Stimulated activated naive CD8-positive, alpha-beta T cell treated with anti-CD3 and anti-CD28 coated beads, Interleukin-15, Interleukin-2, amounts not matched to agents 100 U/mL and 50 U/mL, for 24 hours (primary cell): ENCODE data around the gene COL18A1.
"Not testable (repeated sequence)": the region's sequence is repeated elsewhere in the genome, so short reads cannot be mapped to it uniquely, and the experiment has no call there.

Experiments
- ATAC-seq: fragments of 150-1000 bp; cut with Tn5 transposase; one replicate; pipeline ENCODE4 v1.10.0; 2021
- DNase-seq: peaks from one replicate; pipeline ENCODE4 v3.0.0; 2021

COL18A1 gene

DNA sequence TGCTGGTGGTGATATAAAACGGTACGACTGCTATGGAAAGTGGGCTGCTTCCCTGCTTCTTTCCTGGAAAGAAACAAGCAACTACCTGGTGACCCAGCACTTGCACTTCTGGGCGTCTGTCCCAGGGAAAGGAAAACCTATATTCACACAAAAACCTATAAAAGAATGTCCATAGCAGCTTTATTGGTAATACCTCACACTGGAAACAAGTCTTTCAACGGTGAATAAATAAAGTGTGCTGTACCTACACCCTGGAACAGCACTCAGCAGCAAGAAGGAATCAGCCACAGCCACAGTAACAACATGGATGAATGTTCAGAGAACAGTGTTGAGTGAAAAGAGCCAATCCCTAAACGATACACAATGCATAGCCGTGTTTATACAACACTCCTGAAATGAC is 117.4 kb downstream of the COL18A1 start:
- ATAC-seq: no peak

DNA sequence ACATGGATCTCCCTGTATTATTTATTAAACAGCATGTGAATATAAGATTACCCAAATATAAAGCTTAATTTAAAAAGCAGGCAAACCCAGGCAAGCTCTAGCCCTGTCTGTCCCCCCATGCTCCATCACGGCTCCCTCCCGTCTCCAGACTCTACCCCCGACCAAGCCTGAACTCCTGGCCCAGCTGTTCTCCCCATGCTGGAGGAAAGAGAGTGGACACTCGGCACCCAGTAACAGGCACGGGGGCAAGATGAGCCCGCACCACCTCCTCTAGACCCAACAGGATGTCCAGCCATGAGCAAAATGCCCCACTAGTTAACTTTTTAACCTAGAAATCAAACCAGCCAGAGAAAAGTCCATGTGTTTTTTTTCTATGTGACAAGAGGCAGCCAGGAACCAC is 118.0 kb downstream of the COL18A1 start:
- ATAC-seq: no peak

More for the DNA sequence above, 117.4 kb downstream of the COL18A1 start:
- DNase-seq: no peak

GRCh38 chr21:45523411-45524101 is 118.6 kb downstream of the COL18A1 start:
- ATAC-seq: peak; percentile 30
- DNase-seq: no peak

More for the DNA sequence above, 118.0 kb downstream of the COL18A1 start:
- no peak for DNase-seq

GRCh38 chr21:45524756-45525152 is 119.8 kb downstream of the COL18A1 start:
- DNase-seq: no peak
- no peak for ATAC-seq

DNA sequence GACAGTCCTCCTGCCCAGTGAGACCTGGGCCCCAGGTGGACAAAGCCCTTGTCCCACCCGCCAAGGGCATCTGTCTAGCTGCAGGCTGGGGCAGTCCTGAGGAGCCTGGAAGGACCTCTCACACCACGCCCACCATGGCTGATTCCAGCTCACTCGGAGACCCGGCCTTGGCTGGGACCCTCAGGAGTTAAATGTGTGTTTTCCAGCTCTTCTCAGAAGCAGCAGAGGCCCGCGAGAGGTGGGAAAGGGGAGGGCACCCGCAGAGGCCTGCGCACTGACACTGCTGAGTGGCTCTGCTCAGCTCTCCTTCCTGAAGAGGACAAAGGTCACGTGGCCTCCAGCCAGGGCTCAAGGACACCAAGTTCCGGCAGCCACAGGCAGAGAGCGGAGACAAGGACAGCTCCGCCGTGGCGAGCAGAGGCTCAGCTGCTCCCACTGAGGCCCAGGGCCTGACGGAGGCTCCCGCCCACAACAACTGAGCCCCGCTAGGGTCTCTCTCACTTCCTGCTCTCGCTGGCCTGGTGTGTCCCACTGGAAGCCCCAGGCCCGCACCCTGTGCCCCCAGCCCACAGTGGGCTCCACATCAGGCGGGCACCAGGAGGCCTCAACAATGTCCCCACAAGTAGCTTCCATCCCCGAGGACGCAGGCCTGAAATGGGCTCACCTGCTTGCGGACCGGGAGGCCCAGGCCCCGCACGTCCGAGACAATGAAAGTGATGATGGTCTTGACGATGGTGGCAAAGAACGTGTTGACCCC is 120.4 kb downstream of the COL18A1 start:
- no peak for DNase-seq
- ATAC-seq: no peak

GRCh38 chr21:45525910-45526306 is 120.9 kb downstream of the COL18A1 start:
- DNase-seq (no peak), ATAC-seq (no peak)

- not testable (repeated sequence) for ATAC-seq, DNase-seq
Observed at GRCh38 chr21:45527151-45527999, 122.4 kb downstream of the COL18A1 start.

DNA sequence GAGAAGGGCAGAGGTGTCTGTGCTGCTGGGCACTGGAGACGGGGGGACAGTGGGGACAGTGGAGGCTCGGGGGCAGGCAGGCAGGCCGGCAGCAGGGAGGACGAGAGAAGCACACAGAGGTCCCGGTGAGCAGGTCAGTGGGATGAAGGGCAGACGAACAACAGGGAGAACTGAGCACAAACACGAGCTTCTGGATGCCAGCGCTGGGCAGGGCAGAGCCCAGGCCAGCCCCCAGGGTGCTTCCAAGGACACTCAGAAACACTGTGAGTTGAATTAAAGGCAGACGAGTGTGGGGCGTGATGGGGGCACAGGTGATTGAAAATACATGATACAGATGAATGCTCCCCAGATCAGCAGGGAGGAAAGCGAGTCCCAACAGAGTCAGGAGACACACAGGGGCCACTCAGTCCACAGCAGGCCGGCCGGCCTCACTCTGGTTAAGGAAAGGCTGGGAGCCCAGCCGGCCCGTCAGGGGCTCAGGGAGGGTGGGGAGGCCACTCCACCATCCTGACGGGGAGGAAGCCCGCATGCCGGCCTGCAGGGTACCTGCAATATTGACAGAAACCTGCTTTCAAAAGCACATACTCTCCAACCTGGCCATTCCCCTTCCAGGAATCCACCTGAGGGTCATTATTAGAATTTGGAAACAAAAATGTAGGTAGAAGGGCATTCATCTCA is 123.2 kb downstream of the COL18A1 start:
- no peak for ATAC-seq
- no peak for DNase-seq

- no peak for DNase-seq
- ATAC-seq: no peak
Observed at GRCh38 chr21:45528981-45529784, 124.2 kb downstream of the COL18A1 start.

- ATAC-seq (no peak), DNase-seq (no peak)
Observed at GRCh38 chr21:45529785-45530422, 124.9 kb downstream of the COL18A1 start.

DNA sequence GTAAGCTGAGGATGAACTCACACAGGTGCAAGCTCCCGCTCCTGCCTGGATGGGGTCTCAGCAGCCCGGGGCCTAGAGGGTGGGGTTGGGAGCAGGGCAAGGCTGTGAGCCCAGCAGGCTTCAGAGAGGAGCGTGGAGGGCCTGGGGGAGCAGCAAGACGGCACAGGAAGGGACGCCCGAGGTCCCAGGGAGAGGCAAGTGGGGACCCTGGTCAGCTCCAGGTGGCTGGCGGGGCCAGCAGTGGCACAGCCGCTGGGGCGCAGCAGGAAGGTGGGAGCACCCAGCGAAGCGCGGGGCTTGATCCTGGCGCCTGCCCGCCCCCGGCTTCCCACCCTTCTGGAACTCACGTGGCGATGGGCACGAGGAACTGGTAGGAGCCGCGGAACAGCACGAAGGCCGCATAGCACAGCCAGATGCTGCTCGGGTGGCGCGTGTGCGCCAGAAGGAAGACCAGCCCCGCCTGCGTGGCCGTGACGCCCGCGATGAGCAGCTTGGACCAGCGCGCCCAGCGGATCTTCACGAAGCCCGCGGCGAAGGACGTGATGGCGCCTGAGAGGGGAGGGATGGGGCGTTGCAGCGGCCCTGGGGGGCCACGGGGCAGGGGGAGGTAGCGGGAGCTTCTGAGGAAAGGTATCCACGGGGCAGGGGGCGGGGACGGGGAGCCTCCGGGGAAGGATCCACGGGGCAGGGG is 125.6 kb downstream of the COL18A1 start:
- ATAC-seq (no peak), DNase-seq (no peak)

- not testable (repeated sequence) for ATAC-seq, DNase-seq
Observed at GRCh38 chr21:45531114-45531392, 126.1 kb downstream of the COL18A1 start.

DNA sequence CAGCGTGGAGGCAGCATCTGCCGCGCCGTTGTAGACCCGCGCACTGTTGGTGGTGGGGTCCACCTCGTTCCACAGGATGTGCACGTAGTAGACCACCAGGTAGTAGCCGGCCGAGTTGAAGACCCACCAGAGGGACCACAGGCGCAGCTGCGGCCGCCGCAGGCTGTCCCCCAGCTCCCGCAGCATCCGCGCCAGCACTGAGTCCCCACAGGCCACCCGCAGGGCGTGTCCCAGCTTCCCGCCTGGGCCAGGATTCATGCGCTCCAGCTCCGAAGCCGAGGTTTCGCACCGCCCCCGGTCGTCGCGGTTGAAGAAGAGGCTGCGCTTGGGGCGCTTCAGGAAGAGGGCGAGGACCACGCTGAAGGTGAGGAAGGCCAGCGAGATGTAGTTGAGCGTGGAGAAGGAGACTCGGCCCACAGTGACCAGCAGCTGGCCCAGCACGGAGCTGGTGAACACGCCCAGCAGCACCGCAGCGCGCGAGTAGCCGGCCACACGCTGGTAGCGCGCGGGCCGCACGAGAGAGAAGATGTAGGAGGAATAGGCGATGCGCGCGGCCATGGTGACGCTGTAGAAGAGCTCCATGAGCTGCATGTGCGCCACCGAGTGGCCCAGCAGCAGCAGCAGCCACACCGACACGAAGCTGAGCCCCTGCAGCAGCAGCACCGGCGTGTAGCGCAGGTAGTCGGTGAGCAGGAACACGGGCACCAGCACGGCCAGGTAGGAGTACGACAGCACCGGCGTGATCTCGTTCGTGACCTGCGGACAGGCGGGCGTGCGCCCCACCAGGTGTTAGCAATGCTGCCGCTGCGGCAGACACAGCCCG is 126.6 kb downstream of the COL18A1 start:
- DNase-seq (no peak), ATAC-seq (no peak)

DNA sequence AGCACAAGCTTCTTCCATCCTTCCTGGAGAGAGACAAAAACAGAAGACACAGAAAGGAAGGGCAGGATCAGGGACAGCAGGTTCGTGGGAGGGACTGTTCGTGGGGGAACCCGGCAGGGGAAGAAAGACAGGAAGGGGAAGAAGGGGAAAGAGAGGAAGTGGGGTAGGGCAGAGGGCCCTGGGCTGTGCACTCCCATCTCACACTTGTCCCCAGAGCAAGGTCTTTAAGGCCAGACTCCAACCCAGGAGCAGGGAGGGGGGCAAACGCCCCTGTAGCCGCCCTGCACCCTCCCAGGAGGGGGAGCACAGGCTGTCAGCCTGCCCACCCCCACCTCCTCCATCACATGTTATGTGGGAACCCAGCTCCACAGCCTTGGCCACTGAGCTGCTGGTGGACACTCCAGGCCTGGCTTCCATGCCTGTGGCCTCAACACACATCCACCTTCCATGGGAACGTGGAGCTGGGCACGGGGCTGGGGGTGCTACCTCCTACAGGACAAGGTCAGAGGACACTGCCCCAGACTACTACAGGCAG is 127.9 kb downstream of the COL18A1 start:
- ATAC-seq: no peak
- no peak for DNase-seq

- no peak for ATAC-seq
- no peak for DNase-seq
Observed at GRCh38 chr21:45533361-45533845, 128.4 kb downstream of the COL18A1 start.

GRCh38 chr21:45533846-45534635 is 129.1 kb downstream of the COL18A1 start:
- ATAC-seq (no peak), DNase-seq (no peak)

- ATAC-seq (no peak), DNase-seq (no peak)
Observed at GRCh38 chr21:45534636-45535331, 129.8 kb downstream of the COL18A1 start.
